ENCODE data around the gene CHRNA4.

DNA sequence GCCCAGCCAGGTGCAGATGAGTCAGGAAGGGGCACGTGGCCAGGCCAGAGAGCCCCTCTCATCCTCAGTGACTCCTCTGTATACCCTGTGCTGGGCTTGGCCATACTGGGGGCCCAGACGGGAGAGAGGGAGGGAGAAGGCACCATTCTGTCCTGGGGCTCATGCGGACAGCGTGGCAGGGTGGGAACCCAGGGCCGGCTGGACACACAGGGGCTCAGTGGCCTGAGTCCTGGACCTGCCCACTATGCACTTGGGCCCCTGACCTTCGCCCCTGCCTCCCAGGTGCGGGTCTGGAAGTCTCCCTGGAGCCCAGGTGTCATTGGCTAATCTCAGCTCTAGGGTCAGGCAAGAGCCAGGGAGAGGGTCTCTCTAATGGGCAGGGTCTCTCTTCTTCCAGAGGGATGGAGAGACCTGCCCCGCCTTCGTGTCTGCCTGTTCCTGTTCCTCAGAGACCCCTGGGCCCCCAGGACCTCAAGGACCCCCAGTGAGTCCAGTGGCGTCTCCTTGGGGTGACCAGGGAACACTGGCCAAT lies 40.5 kb downstream of the CHRNA4 start:
- TF ChIP-seq CTCF (IDR thresholded peaks at IDR 0.05) (no peak), POLR2AphosphoS5 (IDR thresholded peaks at IDR 0.05; ENCODE audit: low read depth, low read length) (no peak), SIN3A (IDR thresholded peaks at IDR 0.05; ENCODE audit: borderline replicate concordance, insufficient read depth, low read depth, low read length) (no peak)
- TF ChIP-seq, protein P1, sequence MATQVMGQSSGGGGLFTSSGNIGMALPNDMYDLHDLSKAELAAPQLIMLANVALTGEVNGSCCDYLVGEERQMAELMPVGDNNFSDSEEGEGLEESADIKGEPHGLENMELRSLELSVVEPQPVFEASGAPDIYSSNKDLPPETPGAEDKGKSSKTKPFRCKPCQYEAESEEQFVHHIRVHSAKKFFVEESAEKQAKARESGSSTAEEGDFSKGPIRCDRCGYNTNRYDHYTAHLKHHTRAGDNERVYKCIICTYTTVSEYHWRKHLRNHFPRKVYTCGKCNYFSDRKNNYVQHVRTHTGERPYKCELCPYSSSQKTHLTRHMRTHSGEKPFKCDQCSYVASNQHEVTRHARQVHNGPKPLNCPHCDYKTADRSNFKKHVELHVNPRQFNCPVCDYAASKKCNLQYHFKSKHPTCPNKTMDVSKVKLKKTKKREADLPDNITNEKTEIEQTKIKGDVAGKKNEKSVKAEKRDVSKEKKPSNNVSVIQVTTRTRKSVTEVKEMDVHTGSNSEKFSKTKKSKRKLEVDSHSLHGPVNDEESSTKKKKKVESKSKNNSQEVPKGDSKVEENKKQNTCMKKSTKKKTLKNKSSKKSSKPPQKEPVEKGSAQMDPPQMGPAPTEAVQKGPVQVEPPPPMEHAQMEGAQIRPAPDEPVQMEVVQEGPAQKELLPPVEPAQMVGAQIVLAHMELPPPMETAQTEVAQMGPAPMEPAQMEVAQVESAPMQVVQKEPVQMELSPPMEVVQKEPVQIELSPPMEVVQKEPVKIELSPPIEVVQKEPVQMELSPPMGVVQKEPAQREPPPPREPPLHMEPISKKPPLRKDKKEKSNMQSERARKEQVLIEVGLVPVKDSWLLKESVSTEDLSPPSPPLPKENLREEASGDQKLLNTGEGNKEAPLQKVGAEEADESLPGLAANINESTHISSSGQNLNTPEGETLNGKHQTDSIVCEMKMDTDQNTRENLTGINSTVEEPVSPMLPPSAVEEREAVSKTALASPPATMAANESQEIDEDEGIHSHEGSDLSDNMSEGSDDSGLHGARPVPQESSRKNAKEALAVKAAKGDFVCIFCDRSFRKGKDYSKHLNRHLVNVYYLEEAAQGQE (IDR thresholded peaks at IDR 0.05; ENCODE audit: insufficient read depth in 1 of 2, low read depth in 2 of 2, low read length in 1 of 2): no peak
